ENCODE results near the gene NDRG3.

Gene NDRG3

GRCh38 chr20:36745927-36746659 lies at the start of gene NDRG3:
NDRG3 (minus strand) TSS chr20:36746090; CDS start chr20:36721735, 24,355 bp downstream.
- peak within 1 kb of the TSS; percentile 77 for H3K4me3 ChIP-seq (ENCODE audit: low read depth, low read length)
- TF ChIP-seq CTCF (IDR thresholded peaks at IDR 0.05; ENCODE audit: low read depth, low read length) = no peak

GRCh38 chr20:36794116-36794474 lies 48.2 kb upstream of the NDRG3 start:
- no peak overlapping the region for H3K4me3 ChIP-seq (ENCODE audit: low read depth, low read length)
- no peak for TF ChIP-seq CTCF (IDR thresholded peaks at IDR 0.05; ENCODE audit: low read depth, low read length)

GRCh38 chr20:36793294-36794115 lies 47.6 kb upstream of the NDRG3 start:
- H3K4me3 ChIP-seq (ENCODE audit: low read depth, low read length) = no peak overlapping the region
- no peak for TF ChIP-seq CTCF (IDR thresholded peaks at IDR 0.05; ENCODE audit: low read depth, low read length)

- H3K4me3 ChIP-seq (ENCODE audit: low read depth, low read length) = no peak overlapping the region
- peak; percentile 44 for TF ChIP-seq CTCF (IDR thresholded peaks at IDR 0.05; ENCODE audit: low read depth, low read length)
Measured at GRCh38 chr20:36792422-36792821, 46.5 kb upstream of the NDRG3 start.

- TF ChIP-seq CTCF (IDR thresholded peaks at IDR 0.05; ENCODE audit: low read depth, low read length) = no peak
- no peak overlapping the region for H3K4me3 ChIP-seq (ENCODE audit: low read depth, low read length)
Measured at GRCh38 chr20:36791862-36792261, 46.0 kb upstream of the NDRG3 start.

GRCh38 chr20:36786663-36787062 lies 40.8 kb upstream of the NDRG3 start:
- H3K4me3 ChIP-seq (ENCODE audit: low read depth, low read length) = no peak overlapping the region
- TF ChIP-seq CTCF (IDR thresholded peaks at IDR 0.05; ENCODE audit: low read depth, low read length) = no peak

- no peak for TF ChIP-seq CTCF (IDR thresholded peaks at IDR 0.05; ENCODE audit: low read depth, low read length)
- H3K4me3 ChIP-seq (ENCODE audit: low read depth, low read length) = no peak overlapping the region
Measured at GRCh38 chr20:36786246-36786645, 40.4 kb upstream of the NDRG3 start.
